Mammary epithelial cell (primary cell): ENCODE results near the gene PHKA2.

ENCODE experiments used
- EZH2 ChIP-seq: IDR thresholded peaks from 2 replicates; pipeline ENCODE4 v1.6.1; 2012; ENCODE audit warnings: low read length, inconsistent platforms, borderline replicate concordance
- TF ChIP-seq, protein P1 (sequence below), 2 donors: IDR thresholded peaks in 1 of 2; conservative IDR thresholded peaks in 1 of 2; 2 replicates each; pipeline ENCODE4 v1.5.1; 2011 to 2012; ENCODE audit warnings: inconsistent platforms in 2 of 2, low read length in 2 of 2, mild to moderate bottlenecking in 2 of 2, control low read depth in 1 of 2, low read depth in 1 of 2; ENCODE audit not compliant: insufficient read depth in 1 of 2; ENCODE audit errors: extremely low read depth in 1 of 2

DNA sequence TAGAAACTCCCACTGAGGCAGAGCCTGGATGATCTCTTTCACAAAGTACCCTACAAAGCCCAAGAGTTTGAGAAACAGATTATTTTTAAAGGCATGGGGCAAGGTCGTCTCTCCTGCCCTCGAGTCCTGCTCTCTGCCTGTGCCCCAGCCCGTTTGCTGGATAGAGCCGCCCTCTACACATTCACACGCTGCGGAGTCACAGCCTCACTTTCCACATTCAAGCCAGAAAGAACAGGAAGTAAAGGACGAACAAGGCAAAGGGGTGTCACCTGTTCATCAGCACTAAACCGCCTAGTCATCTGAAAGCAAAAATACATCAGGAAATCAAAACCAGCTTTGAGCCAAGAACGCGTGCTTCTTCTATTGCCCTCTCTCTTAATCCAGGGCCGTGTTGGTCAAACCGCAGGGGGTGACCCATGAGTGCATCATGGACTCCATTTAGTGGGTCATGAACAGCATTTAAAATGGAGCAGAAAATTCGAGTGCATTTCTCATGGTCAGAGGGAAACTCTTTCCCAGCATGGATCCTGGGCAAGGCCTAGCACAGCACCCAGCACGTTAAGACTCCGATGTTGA is 83.4 kb downstream of the PHKA2 start:
- TF ChIP-seq EZH2: no peak
- TF ChIP-seq, protein P1, sequence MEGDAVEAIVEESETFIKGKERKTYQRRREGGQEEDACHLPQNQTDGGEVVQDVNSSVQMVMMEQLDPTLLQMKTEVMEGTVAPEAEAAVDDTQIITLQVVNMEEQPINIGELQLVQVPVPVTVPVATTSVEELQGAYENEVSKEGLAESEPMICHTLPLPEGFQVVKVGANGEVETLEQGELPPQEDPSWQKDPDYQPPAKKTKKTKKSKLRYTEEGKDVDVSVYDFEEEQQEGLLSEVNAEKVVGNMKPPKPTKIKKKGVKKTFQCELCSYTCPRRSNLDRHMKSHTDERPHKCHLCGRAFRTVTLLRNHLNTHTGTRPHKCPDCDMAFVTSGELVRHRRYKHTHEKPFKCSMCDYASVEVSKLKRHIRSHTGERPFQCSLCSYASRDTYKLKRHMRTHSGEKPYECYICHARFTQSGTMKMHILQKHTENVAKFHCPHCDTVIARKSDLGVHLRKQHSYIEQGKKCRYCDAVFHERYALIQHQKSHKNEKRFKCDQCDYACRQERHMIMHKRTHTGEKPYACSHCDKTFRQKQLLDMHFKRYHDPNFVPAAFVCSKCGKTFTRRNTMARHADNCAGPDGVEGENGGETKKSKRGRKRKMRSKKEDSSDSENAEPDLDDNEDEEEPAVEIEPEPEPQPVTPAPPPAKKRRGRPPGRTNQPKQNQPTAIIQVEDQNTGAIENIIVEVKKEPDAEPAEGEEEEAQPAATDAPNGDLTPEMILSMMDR (conservative IDR thresholded peaks at IDR 0.05 in 1 of 2, IDR thresholded peaks at IDR 0.05 in 1 of 2; ENCODE audit: extremely low read depth in 1 of 2, insufficient read depth in 1 of 2, low read depth in 1 of 2, low read length in 2 of 2): no peak
